Measurements from ENCODE around the gene GPR146.
"Not testable (repeated sequence)": the region's sequence is repeated elsewhere in the genome, so short reads cannot be mapped to it uniquely, and the experiment has no call there.

Gene GPR146

GRCh38 chr7:1029637-1030443 is 14.5 kb upstream of the GPR146 start:
- no peak for TF ChIP-seq CTCF (IDR thresholded peaks at IDR 0.05; ENCODE audit: low read depth, low read length)
- no peak overlapping the region for H3K4me3 ChIP-seq (ENCODE audit: low read depth, low read length)

GRCh38 chr7:1030444-1031070 is 13.8 kb upstream of the GPR146 start:
- H3K4me3 ChIP-seq (ENCODE audit: low read depth, low read length) = no peak overlapping the region
- no peak for TF ChIP-seq CTCF (IDR thresholded peaks at IDR 0.05; ENCODE audit: low read depth, low read length)

GRCh38 chr7:1031716-1032455 is 12.5 kb upstream of the GPR146 start:
- TF ChIP-seq CTCF (IDR thresholded peaks at IDR 0.05; ENCODE audit: low read depth, low read length) = no peak
- no peak overlapping the region for H3K4me3 ChIP-seq (ENCODE audit: low read depth, low read length)

- TF ChIP-seq CTCF (IDR thresholded peaks at IDR 0.05; ENCODE audit: low read depth, low read length) = no peak
- H3K4me3 ChIP-seq (ENCODE audit: low read depth, low read length) = no peak overlapping the region
These were observed 11.7 kb upstream of the GPR146 start for GRCh38 chr7:1032536-1033181.

- no peak for TF ChIP-seq CTCF (IDR thresholded peaks at IDR 0.05; ENCODE audit: low read depth, low read length)
These were observed 10.7 kb upstream of the GPR146 start for GRCh38 chr7:1033546-1034145.

GRCh38 chr7:1034769-1035168 is 9.6 kb upstream of the GPR146 start:
- H3K4me3 ChIP-seq (ENCODE audit: low read depth, low read length) = not testable (repeated sequence)

More at GRCh38 chr7:1033546-1034145, 10.7 kb upstream of the GPR146 start:
- H3K4me3 ChIP-seq (ENCODE audit: low read depth, low read length) = no peak overlapping the region

- not testable (repeated sequence) for H3K4me3 ChIP-seq (ENCODE audit: low read depth, low read length)
These were observed 8.0 kb upstream of the GPR146 start for GRCh38 chr7:1036164-1036928.

GRCh38 chr7:1040233-1040632 is 4.1 kb upstream of the GPR146 start:
- H3K4me3 ChIP-seq (ENCODE audit: low read depth, low read length) = not testable (repeated sequence)

Measured in WI38 (cell line).